ENCODE measurements around the gene UST. TPM values are rescaled to one million over a fixed set of nuclear protein-coding genes. Genes with fewer than 3 reads are reported as not detected.

Gene UST, protein sequence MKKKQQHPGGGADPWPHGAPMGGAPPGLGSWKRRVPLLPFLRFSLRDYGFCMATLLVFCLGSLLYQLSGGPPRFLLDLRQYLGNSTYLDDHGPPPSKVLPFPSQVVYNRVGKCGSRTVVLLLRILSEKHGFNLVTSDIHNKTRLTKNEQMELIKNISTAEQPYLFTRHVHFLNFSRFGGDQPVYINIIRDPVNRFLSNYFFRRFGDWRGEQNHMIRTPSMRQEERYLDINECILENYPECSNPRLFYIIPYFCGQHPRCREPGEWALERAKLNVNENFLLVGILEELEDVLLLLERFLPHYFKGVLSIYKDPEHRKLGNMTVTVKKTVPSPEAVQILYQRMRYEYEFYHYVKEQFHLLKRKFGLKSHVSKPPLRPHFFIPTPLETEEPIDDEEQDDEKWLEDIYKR
- 24.7 and 33.0 TPM in 2 replicates for total RNA-seq

DNA sequence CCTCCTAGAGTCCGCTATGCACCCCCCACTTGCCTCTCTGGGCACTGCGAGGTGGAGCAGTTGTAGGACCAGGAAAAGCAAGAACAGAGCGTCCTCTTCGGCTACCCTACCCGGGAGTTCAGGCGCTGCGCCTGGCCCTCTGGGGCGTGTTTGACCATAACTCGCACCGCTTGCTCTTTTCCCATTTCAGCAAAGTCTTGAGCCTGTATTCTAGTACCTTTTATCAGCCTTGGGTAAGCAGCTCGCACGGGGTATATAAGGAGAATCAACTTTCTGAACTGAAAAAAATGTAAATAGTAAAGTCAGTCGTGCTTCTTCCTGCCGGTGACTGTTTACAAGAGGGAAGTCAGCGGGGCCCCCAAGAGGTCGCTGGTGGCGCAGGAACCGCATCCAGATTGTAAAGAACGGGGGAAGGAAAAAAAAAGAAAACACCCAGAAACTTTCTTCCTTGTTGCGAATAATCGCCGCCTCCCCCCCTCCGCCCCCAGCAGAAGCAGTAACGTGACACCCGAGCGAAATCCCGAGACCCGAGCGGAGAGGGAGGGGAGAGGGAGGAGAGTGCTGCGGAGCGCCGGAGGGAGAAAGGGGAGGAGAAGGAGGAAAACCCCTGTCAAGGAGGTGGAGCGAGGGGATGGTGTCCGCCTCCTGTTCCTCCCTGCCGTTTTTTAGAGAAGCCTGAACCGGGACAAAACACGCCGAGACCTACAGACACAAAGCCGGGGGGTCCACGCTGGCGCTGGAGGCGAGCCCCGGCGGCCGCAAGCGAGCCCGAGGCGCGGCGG, at the start of gene UST:
Gene UST (plus strand): TSS at position 668 of the 782 bp plus-strand sequence. CDS start 401 bp downstream, outside the sequence.

